H9 (cell line): ENCODE data around the gene BARHL2. TPM values are rescaled to one million over a fixed set of nuclear protein-coding genes. Genes with fewer than 3 reads are reported as not detected.

Experiments used
- DNase-seq: peaks from one replicate; pipeline ENCODE4 v3.0.0-alpha.2; 2017
- H2AFZ ChIP-seq: one replicate; pipeline ENCODE4 v1.6.1; 2013; ENCODE audit warnings: mild to moderate bottlenecking, low read length, control low read depth, moderate library complexity
- H2AK5ac ChIP-seq: 2 replicates; pipeline ENCODE4 v1.6.1; 2013; ENCODE audit warnings: low read length, control low read depth, mixed read lengths; ENCODE audit not compliant: insufficient read length
- H2BK120ac ChIP-seq: one replicate; pipeline ENCODE4 v1.6.1; 2013; ENCODE audit warnings: low read depth, mild to moderate bottlenecking, low read length, control low read depth, inconsistent platforms; ENCODE audit not compliant: poor library complexity, severe bottlenecking
- H2BK12ac ChIP-seq: 2 replicates; pipeline ENCODE4 v1.6.1; 2013; ENCODE audit warnings: low read length, control low read depth, mixed read lengths, low read depth; ENCODE audit not compliant: insufficient read length
- H2BK15ac ChIP-seq: 2 replicates; pipeline ENCODE4 v1.6.1; 2013; ENCODE audit warnings: low read depth, low read length, control low read depth
- H2BK20ac ChIP-seq: one replicate; pipeline ENCODE4 v1.6.1; 2013; ENCODE audit warnings: low read depth, mild to moderate bottlenecking, low read length, control low read depth, inconsistent platforms; ENCODE audit not compliant: poor library complexity, severe bottlenecking
- H2BK5ac ChIP-seq: 2 replicates; pipeline ENCODE4 v1.6.1; 2013; ENCODE audit warnings: low read length, control low read depth, mixed read lengths; ENCODE audit not compliant: insufficient read length
- H3K14ac ChIP-seq: 2 replicates; pipeline ENCODE4 v1.6.1; 2013; ENCODE audit warnings: low read length, control low read depth; ENCODE audit not compliant: insufficient read depth
- H3K18ac ChIP-seq: 2 replicates; pipeline ENCODE4 v1.6.1; 2013; ENCODE audit warnings: low read depth, mild to moderate bottlenecking, mixed read lengths, low read length, control low read depth; ENCODE audit not compliant: insufficient read length
- H3K23ac ChIP-seq: 2 replicates; pipeline ENCODE4 v1.6.1; 2013; ENCODE audit warnings: low read length, control low read depth, mixed read lengths, low read depth; ENCODE audit not compliant: insufficient read length
- H3K23me2 ChIP-seq: 2 replicates; pipeline ENCODE4 v1.6.1; 2013; ENCODE audit warnings: low read depth, mild to moderate bottlenecking, mixed read lengths, low read length, control low read depth; ENCODE audit not compliant: insufficient read length, poor library complexity, severe bottlenecking
- H3K27ac ChIP-seq: 2 replicates; pipeline ENCODE4 v1.5.1; 2013; ENCODE audit warnings: low read length, control low read depth, mixed read lengths, low read depth; ENCODE audit not compliant: insufficient read length
- H3K27me3 ChIP-seq: 2 replicates; pipeline ENCODE4 v1.6.1; 2013; ENCODE audit warnings: low read length, control low read depth, inconsistent platforms; ENCODE audit not compliant: insufficient read depth
- H3K4ac ChIP-seq: 2 replicates; pipeline ENCODE4 v1.6.1; 2013; ENCODE audit warnings: low read depth, mild to moderate bottlenecking, control low read depth, inconsistent platforms, low read length, moderate library complexity
- H3K4me1 ChIP-seq: 2 replicates; pipeline ENCODE4 v1.6.1; 2013; ENCODE audit warnings: low read length, control low read depth, inconsistent platforms; ENCODE audit not compliant: insufficient read depth
- H3K4me2 ChIP-seq: 2 replicates; pipeline ENCODE4 v1.6.1; 2013; ENCODE audit warnings: low read length, control low read depth, mixed read lengths; ENCODE audit not compliant: insufficient read length, insufficient read depth
- H3K56ac ChIP-seq: 2 replicates; pipeline ENCODE4 v1.6.1; 2013; ENCODE audit warnings: low read depth, mild to moderate bottlenecking, mixed read lengths, low read length, control low read depth; ENCODE audit not compliant: insufficient read length
- H3K79me1 ChIP-seq: 2 replicates; pipeline ENCODE4 v1.6.1; 2013; ENCODE audit warnings: low read depth, mild to moderate bottlenecking, moderate library complexity, low read length, control low read depth, inconsistent platforms; ENCODE audit not compliant: insufficient read depth, poor library complexity, severe bottlenecking
- H3K79me2 ChIP-seq: 2 replicates; pipeline ENCODE4 v1.6.1; 2013; ENCODE audit warnings: low read length, control low read depth, inconsistent platforms; ENCODE audit not compliant: insufficient read depth
- H3K9ac ChIP-seq: 2 replicates; pipeline ENCODE4 v1.6.1; 2013; ENCODE audit warnings: low read length, control low read depth, mixed read lengths; ENCODE audit not compliant: insufficient read length; ENCODE audit errors: extremely low read depth
- H3K9me3 ChIP-seq: one replicate; pipeline ENCODE4 v1.6.1; 2013; ENCODE audit warnings: low read depth, low read length, inconsistent platforms; ENCODE audit not compliant: control insufficient read depth
- H3T11ph ChIP-seq: one replicate; pipeline ENCODE4 v1.6.1; 2013; ENCODE audit warnings: mild to moderate bottlenecking, low read length, control low read depth, inconsistent platforms
- H4K20me1 ChIP-seq: one replicate; pipeline ENCODE4 v1.6.1; 2013; ENCODE audit not compliant: control insufficient read depth, insufficient read length, insufficient read depth
- H4K5ac ChIP-seq: 2 replicates; pipeline ENCODE4 v1.6.1; 2013; ENCODE audit warnings: low read depth, mild to moderate bottlenecking, mixed read lengths, low read length, control low read depth; ENCODE audit not compliant: insufficient read length
- H4K8ac ChIP-seq: replicated peaks from 2 replicates; pipeline ENCODE4 v1.6.1; 2013; ENCODE audit warnings: low read length, control low read depth, mixed read lengths, low read depth; ENCODE audit not compliant: insufficient read length
- H4K91ac ChIP-seq: 2 replicates; pipeline ENCODE4 v1.6.1; 2013; ENCODE audit warnings: low read depth, mild to moderate bottlenecking, moderate library complexity, mixed read lengths, low read length, control low read depth; ENCODE audit not compliant: insufficient read length
- H3K27ac Mint-ChIP-seq, 3 experiments: 2 replicates in 2 of 3; 3 replicates in 1 of 3; pipeline ENCODE4 v1.8.0; 2020 to 2021; ENCODE audit warnings: mixed read lengths in 3 of 3, mild to moderate bottlenecking in 1 of 3, moderate library complexity in 1 of 3
- H3K27me3 Mint-ChIP-seq: 2 replicates; pipeline ENCODE4 v1.8.0; 2021; ENCODE audit warnings: low read depth, mild to moderate bottlenecking, moderate library complexity, mixed read lengths
- H3K36me3 Mint-ChIP-seq, 3 experiments: 2 replicates in 2 of 3; 3 replicates in 1 of 3; pipeline ENCODE4 v1.8.0; 2020 to 2021; ENCODE audit warnings: low read depth in 3 of 3, mixed read lengths in 3 of 3; ENCODE audit not compliant: insufficient read depth in 1 of 3
- H3K4me1 Mint-ChIP-seq, 2 experiments: 2 replicates each; pipeline ENCODE4 v1.8.0; 2020; ENCODE audit warnings: mixed read lengths in 2 of 2
- H3K4me3 Mint-ChIP-seq, 2 experiments: 2 replicates in 1 of 2; 3 replicates in 1 of 2; pipeline ENCODE4 v1.8.0; 2020 to 2021; ENCODE audit warnings: mild to moderate bottlenecking in 2 of 2, mixed read lengths in 2 of 2, moderate library complexity in 1 of 2
- H3K9me3 Mint-ChIP-seq, 2 experiments: 2 replicates in 1 of 2; 3 replicates in 1 of 2; pipeline ENCODE4 v1.8.0; 2020; ENCODE audit warnings: mild to moderate bottlenecking in 2 of 2, mixed read lengths in 2 of 2, moderate library complexity in 1 of 2
- CTCF ChIP-seq: fragments of 200-600 bp; sonication (generic); conservative IDR thresholded peaks from 3 replicates; pipeline ENCODE4 v1.8.0; 2021; ENCODE audit warnings: antibody characterized with exemption, mild to moderate bottlenecking
- WGBS: extraction: QIAGEN DNeasy Blood & Tissue Kit; methylation state at CpG from one replicate; pipeline ENCODE4 v1.1.7; 2013; ENCODE audit warnings: missing lambda C conversion rate, low lambda C conversion rate, mixed read lengths; ENCODE audit not compliant: insufficient read length; ENCODE audit errors: extremely low coverage; 5-methylcytosine and 5-hydroxymethylcytosine counted together
- total RNA-seq: library from RNA; stranded (reverse); gene quantifications from 2 replicates; pipeline ENCODE4 v1.2.1, GENCODE V29; 2021

The BARHL2 gene
- total RNA-seq, 1 experiment from 2014 or later, result not detected

GRCh38 chr1:90724361-90724760 lies 7.3 kb upstream of the BARHL2 start:
- Histone ChIP-seq H4K5ac (no peak overlapping the region), H3K4ac (no peak overlapping the region), H3K79me1 (no peaks in the 10 kb centered on the region), H3K18ac (no peak overlapping the region), H3K4me1 (peaks cover 2% of the 10 kb centered on the region; the same call in 1 of the 2 replicates), H2AK5ac (no peak overlapping the region), H3K9ac (no peak overlapping the region), H2BK5ac (no peak overlapping the region), H2AFZ (no peak overlapping the region), H3K27me3 (peaks cover 90% of the 10 kb centered on the region), H4K8ac (no peak overlapping the region), H3T11ph (no peak overlapping the region), H3K14ac (no peak overlapping the region), H2BK120ac (no peak overlapping the region), H4K91ac (no peak overlapping the region), H4K20me1 (no peaks in the 10 kb centered on the region), H2BK20ac (no peak overlapping the region), H3K4me2 (peak overlapping the region; percentile 38), H2BK15ac (no peak overlapping the region), H3K23me2 (peaks cover 22% of the 10 kb centered on the region), H3K56ac (no peak overlapping the region), H2BK12ac (no peak overlapping the region), H3K9me3 (no peaks in the 10 kb centered on the region), H3K79me2 (no peaks in the 10 kb centered on the region), H3K23ac (no peak overlapping the region), H3K27ac (no peak overlapping the region)
- H3K4me3 Mint-ChIP-seq, result peak overlapping the region; percentile 28 to 79; a peak in 4 of 5 replicates
- no peaks in the 10 kb centered on the region for H3K36me3 Mint-ChIP-seq
- peaks cover 100% of the 10 kb centered on the region for H3K27me3 Mint-ChIP-seq
- no CpG with 5 or more reads among the region's 19 CpGs for WGBS
- peaks cover 59 to 72% of the 10 kb centered on the region in 2 experiments for H3K4me1 Mint-ChIP-seq
- TF ChIP-seq CTCF, result no peak
- peaks cover 7 to 11% of the 10 kb centered on the region in 2 experiments; a peak in 3 of 5 replicates for H3K9me3 Mint-ChIP-seq
- peak overlapping the region in 1 of 3 experiments; percentile 48; a peak in 1 of 7 replicates for H3K27ac Mint-ChIP-seq
- DNase-seq, result no peak
